Smooth muscle cell (in vitro differentiated cells): ENCODE data around the gene CEP83. TPM values are rescaled to one million over a fixed set of nuclear protein-coding genes. Genes with fewer than 3 reads are reported as not detected.

Source experiments
- DNase-seq: peaks from one replicate; lab custom pipeline; 2025; ENCODE audit not compliant: unreplicated experiment; lab: John Stamatoyannopoulos, UW
- H2AFZ ChIP-seq: fragments of 200-600 bp; sonication (generic); 2 replicates; pipeline ENCODE4 v1.6.0; 2016; ENCODE audit warnings: antibody characterized with exemption, low read depth, mild to moderate bottlenecking
- H3F3A ChIP-seq: fragments of 200-600 bp; sonication (generic); 2 replicates; pipeline ENCODE4 v1.6.0; 2017; ENCODE audit warnings: antibody characterized with exemption, low read depth
- H3K27ac ChIP-seq: fragments of 200-600 bp; sonication (generic); 2 replicates; pipeline ENCODE4 v1.5.1; 2016; ENCODE audit warnings: low read depth, mild to moderate bottlenecking
- H3K27me3 ChIP-seq: fragments of 200-600 bp; sonication (generic); 2 replicates; pipeline ENCODE4 v1.6.1; 2016; ENCODE audit warnings: low read depth, mild to moderate bottlenecking
- H3K36me3 ChIP-seq: fragments of 200-600 bp; sonication (generic); 2 replicates; pipeline ENCODE4 v1.5.1; 2016; ENCODE audit warnings: low read depth
- H3K4me1 ChIP-seq: fragments of 200-600 bp; sonication (generic); 2 replicates; pipeline ENCODE4 v1.5.1; 2016; ENCODE audit warnings: low read depth
- H3K4me2 ChIP-seq: fragments of 200-600 bp; sonication (generic); 2 replicates; pipeline ENCODE4 v1.6.0; 2016; ENCODE audit warnings: mild to moderate bottlenecking
- H3K4me3 ChIP-seq: fragments of 200-600 bp; sonication (generic); 2 replicates; pipeline ENCODE4 v1.5.1; 2016; ENCODE audit warnings: mild to moderate bottlenecking
- H3K79me2 ChIP-seq: fragments of 200-600 bp; sonication (generic); 2 replicates; pipeline ENCODE4 v1.6.0; 2016; ENCODE audit warnings: low read depth, mild to moderate bottlenecking
- H3K9ac ChIP-seq: fragments of 200-600 bp; sonication (generic); 2 replicates; pipeline ENCODE4 v1.6.0; 2016; ENCODE audit warnings: low read depth
- H3K9me3 ChIP-seq: fragments of 200-600 bp; sonication (generic); replicated peaks from 2 replicates; pipeline ENCODE4 v1.5.1; 2016; ENCODE audit warnings: low read depth
- H4K20me1 ChIP-seq: fragments of 200-600 bp; sonication (generic); 2 replicates; pipeline ENCODE4 v1.6.0; 2016; ENCODE audit warnings: low read depth
- WGBS: methylation state at CpG from one replicate; pipeline ENCODE4 v1.1.7; 2016; ENCODE audit warnings: low lambda C conversion rate; 5-methylcytosine and 5-hydroxymethylcytosine counted together
- polyA plus RNA-seq: library from polyadenylated mRNA; unstranded; fragments of >200 nt; fragmentation: Nextera tagmentation; extraction: Ambion mirVana; gene quantifications from 2 replicates; pipeline ENCODE4 v1.2.1, GENCODE V29; 2016
- total RNA-seq: library from RNA; depleted of rRNA; stranded (reverse); fragments of >200 nt; gene quantifications from 2 replicates; pipeline ENCODE4 v1.2.3, GENCODE V29; 2014
- TF ChIP-seq, protein P1 (sequence below): fragments of 200-600 bp; sonication (generic); IDR thresholded peaks from 2 replicates; pipeline ENCODE4 v1.5.1; 2017; ENCODE audit warnings: borderline replicate concordance, mild to moderate bottlenecking, antibody characterized with exemption; ENCODE audit not compliant: insufficient read depth, poor library complexity, severe bottlenecking

Gene CEP83
- total and polyA plus RNA-seq, 2 experiments from 2014 or later: 2.8 to 30.3 TPM

DNA sequence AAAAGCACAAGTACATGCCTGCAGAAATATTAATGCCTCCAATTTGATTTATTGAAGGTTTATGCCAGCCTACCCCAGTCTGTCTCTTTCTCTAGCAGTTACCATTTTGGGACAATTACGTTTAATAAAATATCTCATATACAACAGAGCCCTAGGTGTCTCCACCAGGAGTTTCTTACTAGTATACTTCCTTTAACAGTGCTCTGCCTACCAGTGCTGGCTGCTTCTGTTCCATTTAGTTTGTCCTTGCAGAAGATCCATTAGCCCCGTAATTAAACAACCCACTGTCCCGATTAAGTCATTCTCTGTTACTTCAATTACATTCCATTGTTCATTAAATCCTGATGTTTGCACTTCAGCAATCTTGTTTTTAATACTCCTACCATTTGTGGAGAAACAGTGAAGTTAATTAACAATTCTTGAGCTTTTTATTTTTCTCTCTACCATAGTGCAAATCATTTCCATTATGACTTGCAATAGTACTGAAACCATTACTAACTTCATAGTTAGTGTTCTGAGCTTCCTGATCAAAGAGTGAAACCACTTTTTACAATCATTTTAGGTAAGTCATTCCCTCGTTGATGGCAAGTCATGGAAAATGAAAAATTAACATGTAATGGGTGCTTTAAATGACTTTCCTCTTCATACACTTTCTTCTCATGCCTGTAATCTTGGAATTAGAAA lies 190.2 kb downstream of the CEP83 start:
- Histone ChIP-seq H3K4me3 (no peak overlapping the region), H4K20me1 (no peaks in the 10 kb centered on the region), H3F3A (no peaks in the 10 kb centered on the region), H3K27me3 (peaks cover 33% of the 10 kb centered on the region), H3K9me3 (no peaks in the 10 kb centered on the region), H3K4me1 (peaks cover 5% of the 10 kb centered on the region), H3K27ac (no peak overlapping the region), H3K79me2 (no peaks in the 10 kb centered on the region), H3K4me2 (no peak overlapping the region), H2AFZ (no peak overlapping the region), H3K36me3 (no peaks in the 10 kb centered on the region), H3K9ac (no peak overlapping the region)
- TF ChIP-seq, protein P1, sequence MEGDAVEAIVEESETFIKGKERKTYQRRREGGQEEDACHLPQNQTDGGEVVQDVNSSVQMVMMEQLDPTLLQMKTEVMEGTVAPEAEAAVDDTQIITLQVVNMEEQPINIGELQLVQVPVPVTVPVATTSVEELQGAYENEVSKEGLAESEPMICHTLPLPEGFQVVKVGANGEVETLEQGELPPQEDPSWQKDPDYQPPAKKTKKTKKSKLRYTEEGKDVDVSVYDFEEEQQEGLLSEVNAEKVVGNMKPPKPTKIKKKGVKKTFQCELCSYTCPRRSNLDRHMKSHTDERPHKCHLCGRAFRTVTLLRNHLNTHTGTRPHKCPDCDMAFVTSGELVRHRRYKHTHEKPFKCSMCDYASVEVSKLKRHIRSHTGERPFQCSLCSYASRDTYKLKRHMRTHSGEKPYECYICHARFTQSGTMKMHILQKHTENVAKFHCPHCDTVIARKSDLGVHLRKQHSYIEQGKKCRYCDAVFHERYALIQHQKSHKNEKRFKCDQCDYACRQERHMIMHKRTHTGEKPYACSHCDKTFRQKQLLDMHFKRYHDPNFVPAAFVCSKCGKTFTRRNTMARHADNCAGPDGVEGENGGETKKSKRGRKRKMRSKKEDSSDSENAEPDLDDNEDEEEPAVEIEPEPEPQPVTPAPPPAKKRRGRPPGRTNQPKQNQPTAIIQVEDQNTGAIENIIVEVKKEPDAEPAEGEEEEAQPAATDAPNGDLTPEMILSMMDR: no peak
- no peak for DNase-seq
- WGBS: 90% methylated on average over 4 of the region's 4 CpGs

DNA sequence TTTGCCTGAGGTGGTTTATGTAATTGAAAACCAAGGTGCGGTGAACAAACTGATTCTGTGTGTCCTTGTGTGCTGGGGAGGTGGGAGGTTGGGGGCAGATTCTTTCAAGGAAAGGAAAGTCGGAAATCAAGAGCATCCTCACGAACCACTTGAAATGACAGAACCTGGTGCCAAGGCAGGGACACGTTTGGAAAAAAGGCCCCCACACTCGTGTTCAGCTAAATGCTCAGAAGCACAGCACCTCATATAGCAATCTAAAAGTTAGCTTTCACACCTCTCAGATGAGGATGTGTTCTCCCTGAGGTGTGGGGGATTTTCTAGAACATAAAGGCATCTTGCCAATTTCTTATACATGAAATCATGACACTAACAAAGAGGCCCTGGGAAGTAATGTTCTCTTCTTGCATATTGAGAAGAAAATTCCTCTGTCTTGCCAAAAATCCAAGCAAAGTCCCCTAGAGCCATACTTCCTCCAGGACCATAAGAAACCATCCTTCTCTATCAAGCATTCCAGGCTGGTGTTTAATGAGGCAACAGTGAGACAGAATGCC lies 191.7 kb downstream of the CEP83 start:
- Histone ChIP-seq H3K4me3 (no peak overlapping the region), H3F3A (no peaks in the 10 kb centered on the region), H3K36me3 (no peaks in the 10 kb centered on the region), H3K27me3 (peaks cover 33% of the 10 kb centered on the region), H4K20me1 (no peaks in the 10 kb centered on the region), H3K9ac (no peak overlapping the region), H2AFZ (no peak overlapping the region), H3K4me1 (peaks cover 10% of the 10 kb centered on the region), H3K27ac (no peak overlapping the region), H3K9me3 (no peaks in the 10 kb centered on the region), H3K79me2 (no peaks in the 10 kb centered on the region), H3K4me2 (no peak overlapping the region)
- TF ChIP-seq, protein P1: no peak
- DNase-seq: no peak
- 97% methylated on average over 5 of the region's 5 CpGs for WGBS

DNA sequence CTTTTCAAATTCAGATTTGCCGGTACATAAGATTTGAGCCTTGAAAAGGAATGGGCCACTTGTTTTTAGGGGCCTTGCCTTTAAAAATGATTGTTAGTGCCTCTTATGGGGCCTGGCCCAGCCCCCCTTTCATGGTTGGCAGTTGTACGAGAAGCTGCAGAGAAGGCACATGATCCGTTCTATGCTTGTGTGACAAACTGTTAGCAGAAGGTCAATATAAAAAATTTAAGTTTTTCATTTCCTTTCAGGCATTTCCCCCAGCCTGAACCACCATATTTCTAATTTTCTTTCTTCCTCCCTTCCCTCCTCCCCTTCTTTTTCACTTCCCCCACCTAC lies 192.2 kb downstream of the CEP83 start:
- Histone ChIP-seq H3K79me2 (no peaks in the 10 kb centered on the region), H3K4me1 (peaks cover 10% of the 10 kb centered on the region), H2AFZ (no peak overlapping the region), H4K20me1 (no peaks in the 10 kb centered on the region), H3K4me3 (no peak overlapping the region), H3K36me3 (no peaks in the 10 kb centered on the region), H3K4me2 (no peak overlapping the region), H3K27me3 (peaks cover 33% of the 10 kb centered on the region), H3K27ac (no peak overlapping the region), H3K9me3 (no peaks in the 10 kb centered on the region), H3K9ac (no peak overlapping the region), H3F3A (no peaks in the 10 kb centered on the region)
- 85% methylated on average over 3 of the region's 3 CpGs for WGBS
- TF ChIP-seq, protein P1: no peak
- DNase-seq: no peak
